GM21786 (cell line): ENCODE measurements around the gene GPATCH4.

Experiments used
- ATAC-seq: cut with Tn5 transposase; IDR thresholded peaks from one replicate; pipeline ENCODE4 v1.9.1; 2021; ENCODE audit not compliant: unreplicated experiment

GPATCH4 gene

DNA sequence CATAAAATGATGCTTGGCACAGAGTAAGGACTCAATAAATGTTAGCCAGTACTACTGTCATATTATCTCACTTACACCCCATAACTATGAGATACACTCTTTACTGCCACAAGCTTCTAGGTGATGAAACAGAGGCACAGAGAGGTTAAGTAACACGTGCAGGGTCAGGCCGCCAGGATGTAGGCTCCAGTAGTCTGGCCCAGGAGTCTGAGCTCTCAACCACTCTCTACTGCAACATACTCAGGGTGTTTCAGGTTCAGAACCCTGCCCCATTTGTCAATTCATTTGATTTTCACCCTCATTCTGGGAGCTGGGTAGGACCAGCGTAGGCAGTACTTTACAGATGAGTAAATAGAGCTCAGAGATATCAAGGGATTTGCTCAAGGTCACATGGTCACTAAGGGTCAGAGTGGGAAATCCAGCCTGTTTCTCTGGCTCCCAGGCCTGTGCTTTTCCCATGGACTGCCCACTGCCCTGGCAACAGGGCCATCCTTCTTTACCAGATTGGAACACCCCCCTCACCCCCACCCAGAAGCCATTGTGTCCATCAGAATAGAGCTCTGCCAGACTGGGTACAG is 50.1 kb downstream of the GPATCH4 start:
- ATAC-seq, result no peak

- ATAC-seq, result no peak
Observed at GRCh38 chr1:156550346-156550745, 50.9 kb downstream of the GPATCH4 start.

- no peak for ATAC-seq
Observed at GRCh38 chr1:156549831-156550230, 51.4 kb downstream of the GPATCH4 start.

GRCh38 chr1:156549390-156549789 is 51.9 kb downstream of the GPATCH4 start:
- no peak for ATAC-seq

- no peak for ATAC-seq
Observed at GRCh38 chr1:156547982-156548381, 53.3 kb downstream of the GPATCH4 start.

DNA sequence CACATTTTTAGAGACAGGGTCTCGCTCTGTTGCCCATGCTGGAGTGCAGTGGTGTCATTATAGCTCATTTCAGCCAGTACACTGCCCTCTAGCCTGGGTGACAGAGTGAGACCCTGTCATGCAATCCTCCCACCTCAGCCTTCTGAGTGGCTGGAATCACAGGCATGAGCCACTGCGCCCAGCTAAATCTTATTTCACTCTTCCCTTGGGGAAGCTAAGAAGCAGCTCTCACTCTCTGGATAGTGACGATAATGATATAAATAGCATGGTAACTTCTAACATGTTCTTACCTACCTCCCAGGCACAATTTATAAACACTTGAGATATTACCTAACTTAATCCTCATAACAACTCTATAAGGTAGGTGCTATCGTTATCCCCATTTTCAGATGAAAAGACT is 53.8 kb downstream of the GPATCH4 start:
- no peak for ATAC-seq

GRCh38 chr1:156546267-156546666 is 55.0 kb downstream of the GPATCH4 start:
- no peak for ATAC-seq

DNA sequence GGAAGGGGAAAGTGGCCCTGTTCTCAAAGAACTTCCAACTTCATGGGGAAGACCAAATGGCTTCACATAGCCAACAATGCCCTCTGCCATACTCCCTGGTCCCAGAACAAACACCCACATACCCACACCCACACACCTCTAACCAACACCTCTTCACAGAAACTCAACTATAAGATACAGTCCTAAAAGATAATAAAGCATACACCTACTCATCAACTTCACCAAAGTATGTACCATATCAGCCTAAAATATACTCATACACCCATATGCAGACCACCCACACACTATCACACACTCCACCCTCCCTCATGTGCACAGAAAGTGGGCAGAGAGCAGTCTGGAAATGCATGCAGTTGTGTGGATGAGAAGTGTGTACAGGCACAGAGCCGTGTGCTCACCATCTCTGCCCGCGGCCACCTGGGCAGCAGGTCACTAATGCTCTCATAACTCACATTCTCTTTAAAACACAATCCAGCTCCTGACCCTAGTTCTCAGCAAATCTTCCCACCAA is 56.6 kb downstream of the GPATCH4 start:
- ATAC-seq, result no peak
